GM18858 (cell line): ENCODE data around the gene B9D2.
"Not testable (repeated sequence)": the region's sequence is repeated elsewhere in the genome, so short reads cannot be mapped to it uniquely, and the experiment has no call there.

Experiments
- ATAC-seq: cut with Tn5 transposase; IDR thresholded peaks from one replicate; pipeline ENCODE4 v1.9.1; 2021; ENCODE audit not compliant: unreplicated experiment

B9D2 gene

GRCh38 chr19:41392775-41393174, 28.8 kb upstream of the B9D2 start:
- ATAC-seq: no peak

- no peak for ATAC-seq
Observed at GRCh38 chr19:41391618-41392017, 27.7 kb upstream of the B9D2 start.

GRCh38 chr19:41386442-41386841, 22.5 kb upstream of the B9D2 start:
- no peak for ATAC-seq

- ATAC-seq: no peak
Observed at GRCh38 chr19:41384351-41384750, 20.4 kb upstream of the B9D2 start.

DNA sequence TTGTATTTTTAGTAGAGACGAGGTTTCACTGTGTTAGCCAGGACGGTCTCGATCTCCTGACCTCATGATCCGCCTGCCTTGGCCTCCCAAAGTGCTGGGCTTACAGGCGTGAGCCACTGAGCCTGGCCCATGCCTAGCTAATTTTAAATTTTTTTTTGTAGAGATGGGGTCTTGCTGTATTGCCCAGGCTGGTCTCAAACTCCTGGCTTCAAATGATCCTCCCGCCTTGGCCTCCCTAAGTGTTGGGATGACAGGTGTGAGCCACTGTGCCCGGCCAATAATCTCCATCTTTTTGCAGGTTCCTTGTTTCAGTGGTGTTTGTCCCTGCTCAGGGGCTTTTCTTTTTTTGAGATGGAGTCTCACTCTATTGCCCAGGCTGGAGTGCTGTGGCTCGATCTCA, 17.6 kb upstream of the B9D2 start:
- not testable (repeated sequence) for ATAC-seq

DNA sequence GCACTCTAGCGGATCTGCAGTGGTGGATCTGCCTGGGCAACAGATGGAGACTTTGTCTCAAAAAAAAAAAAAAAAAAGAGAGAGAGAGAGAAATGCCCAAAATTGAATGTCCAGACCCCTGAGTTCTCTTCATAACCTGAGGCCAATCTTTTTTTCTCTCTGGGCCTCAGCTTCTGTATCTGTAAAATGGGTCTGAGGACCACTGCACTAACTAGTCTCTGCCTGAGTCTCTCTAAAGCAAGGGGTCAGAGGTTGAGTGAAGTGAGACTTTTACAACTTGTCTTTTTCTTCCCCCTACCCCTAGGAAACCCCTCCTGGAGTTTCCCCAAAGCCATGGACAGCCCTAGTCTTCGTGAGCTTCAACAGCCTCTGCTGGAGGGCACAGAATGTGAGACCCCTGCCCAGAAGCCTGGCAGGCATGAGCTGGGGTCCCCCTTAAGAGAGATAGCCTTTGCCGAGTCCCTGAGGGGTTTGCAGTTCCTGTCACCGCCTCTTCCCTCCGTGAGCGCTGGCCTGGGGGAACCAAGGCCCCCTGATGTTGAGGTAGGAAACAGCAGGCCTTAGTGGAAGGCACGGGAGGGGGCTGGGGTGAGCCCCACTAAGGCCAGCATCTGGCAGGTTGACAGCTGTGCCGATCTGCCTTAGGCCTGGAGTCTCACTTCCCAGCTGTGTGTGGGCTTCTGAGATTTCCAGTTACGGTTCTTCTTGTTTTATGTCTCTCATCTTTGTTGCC, 14.2 kb upstream of the B9D2 start:
- no peak for ATAC-seq

DNA sequence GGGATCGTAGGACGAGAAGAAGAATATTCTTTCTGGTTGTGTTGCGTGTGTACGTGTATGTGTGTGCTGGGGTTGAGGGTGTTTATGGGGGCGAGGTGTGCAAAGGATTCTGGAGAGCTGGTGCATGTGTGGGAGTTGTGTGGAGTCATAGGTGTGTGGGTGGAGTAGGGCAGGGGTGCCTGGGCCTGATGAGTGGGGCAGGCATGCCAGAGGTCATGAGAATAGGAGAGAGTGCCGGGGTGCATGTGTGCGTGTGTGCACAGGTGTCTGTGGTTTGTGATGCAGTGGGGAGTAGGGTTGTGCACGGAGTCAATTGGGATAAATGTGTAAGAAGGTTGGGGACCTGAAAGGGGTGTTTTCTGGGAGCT, 13.0 kb upstream of the B9D2 start:
- no peak for ATAC-seq

GRCh38 chr19:41376241-41376997, 12.5 kb upstream of the B9D2 start, which contains the start of gene TMEM91:
Gene TMEM91, plus strand, starts transcription at chr19:41376533. Its CDS starts 1,777 bp downstream, at chr19:41378310.
- no peak for ATAC-seq

DNA sequence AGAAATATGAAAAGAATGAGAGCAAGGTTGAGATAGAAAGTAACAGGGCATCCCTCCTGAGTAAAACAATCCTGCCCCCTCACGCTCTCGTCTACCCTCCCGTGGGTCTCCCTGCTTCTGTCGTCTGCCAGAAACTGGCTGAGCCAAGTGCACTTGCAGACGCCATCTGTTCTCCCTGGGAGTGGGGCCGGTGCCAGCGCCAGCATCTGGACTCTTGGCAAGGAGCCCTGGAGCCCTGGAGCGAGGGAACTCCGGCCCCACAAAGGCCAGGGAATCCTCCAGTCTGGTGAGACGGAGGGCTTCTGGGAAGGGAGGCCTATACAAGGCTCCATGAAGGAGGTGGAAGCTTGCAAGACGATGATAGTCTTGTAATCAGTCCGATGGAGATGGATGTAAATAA, 10.0 kb upstream of the B9D2 start:
- ATAC-seq: no peak

GRCh38 chr19:41372501-41372900, 8.6 kb upstream of the B9D2 start:
- ATAC-seq: no peak

DNA sequence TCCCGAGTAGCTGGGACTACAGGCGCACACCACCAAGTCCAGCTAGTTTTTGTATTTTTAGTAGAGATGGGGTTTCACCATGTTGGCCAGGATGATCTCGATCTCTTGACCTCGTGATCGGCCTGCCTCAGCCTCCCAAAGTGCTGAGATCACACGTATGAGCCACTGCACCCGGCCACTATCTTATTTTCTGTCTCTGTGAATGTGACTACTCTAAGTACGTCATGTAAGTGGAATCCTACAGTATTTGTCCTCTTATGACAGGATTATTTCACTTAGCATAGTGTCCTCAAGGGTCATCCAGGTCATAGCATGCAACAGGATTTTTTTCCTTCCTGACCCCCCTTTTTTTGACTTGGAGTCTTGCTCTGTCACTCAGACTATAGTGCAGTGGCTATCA, 7.6 kb upstream of the B9D2 start:
- no peak for ATAC-seq

DNA sequence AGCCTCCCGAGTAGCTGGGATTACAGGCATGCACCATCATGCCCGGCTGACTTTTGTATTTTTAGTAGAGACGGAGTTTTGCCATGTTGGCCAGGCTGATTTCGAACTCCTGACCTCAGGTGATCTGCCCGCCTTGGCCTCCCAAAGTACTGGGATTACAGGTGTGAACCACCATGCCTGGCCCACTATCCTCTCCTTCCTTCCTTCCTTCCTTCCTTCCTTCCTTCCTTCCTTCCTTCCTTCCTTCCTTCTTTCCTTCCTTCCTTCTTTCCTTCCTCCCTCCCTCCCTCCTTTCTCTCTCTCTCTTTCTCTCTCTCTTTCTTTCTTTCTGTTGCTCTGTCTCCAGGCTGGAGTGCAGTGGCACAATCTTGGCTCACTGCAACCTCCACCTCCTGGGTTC, 7.2 kb upstream of the B9D2 start:
- ATAC-seq: not testable (repeated sequence)

DNA sequence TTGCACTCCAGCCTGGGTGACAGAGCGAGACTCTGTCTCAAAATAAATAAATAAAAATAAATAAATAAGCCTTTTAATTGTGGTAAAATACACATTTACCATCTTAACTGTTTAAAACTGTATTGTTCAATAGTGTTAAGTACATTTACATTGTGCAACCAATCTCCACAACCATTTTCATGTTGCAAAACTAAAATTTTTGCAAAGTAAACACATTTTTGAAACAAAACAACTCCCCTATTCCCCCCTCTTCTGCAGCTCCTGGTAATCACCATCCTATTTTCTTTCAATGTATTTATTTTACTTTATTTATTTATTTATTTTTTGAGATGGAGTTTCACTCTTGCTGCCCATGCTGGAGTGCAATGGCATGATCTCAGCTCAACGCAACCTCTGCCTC, 5.8 kb upstream of the B9D2 start:
- ATAC-seq: no peak

DNA sequence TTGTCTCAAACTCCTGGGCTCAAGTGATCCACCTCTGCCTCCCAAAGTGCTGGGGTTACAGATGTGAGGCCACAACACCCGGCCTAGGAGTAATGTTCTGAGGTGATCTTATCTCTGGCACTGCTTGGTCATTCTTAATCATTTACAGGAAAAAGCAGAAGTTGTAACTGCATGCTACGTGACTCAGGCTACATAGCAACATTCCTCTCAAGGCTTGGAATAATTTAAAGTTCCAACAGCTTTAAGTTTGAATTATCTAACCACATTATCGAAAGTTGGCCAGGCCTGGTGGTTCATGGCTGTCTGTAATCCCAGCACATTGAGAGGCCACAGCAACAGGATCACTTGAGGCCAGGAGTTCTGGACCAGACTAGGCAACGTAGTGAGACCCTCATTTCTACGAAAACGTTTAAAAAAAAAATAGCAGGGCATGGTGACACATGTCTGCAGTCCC, 3.9 kb upstream of the B9D2 start:
- no peak for ATAC-seq

DNA sequence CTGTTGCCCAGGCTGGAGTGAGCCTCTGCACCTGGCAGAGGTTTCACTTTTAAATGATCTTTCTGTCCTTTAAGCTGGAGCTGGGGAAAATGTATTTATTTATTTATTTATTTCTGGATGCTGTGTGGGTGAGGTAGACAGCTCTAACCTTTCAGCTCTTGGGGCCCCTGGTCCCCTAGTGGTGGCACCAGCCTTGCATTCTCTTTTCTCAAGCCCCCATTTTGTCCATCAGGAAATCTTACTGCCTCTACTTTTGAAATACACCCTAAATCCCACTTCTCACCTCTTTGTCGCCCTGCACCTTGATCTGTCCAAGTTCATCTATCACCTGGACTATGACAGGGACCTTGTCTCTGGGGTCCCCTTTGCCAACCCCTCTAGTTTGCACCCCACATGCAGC, 2.1 kb upstream of the B9D2 start:
- no peak for ATAC-seq

- ATAC-seq: no peak
Observed at GRCh38 chr19:41364524-41365391, 809 bp upstream of the B9D2 start.

- no peak for ATAC-seq
Observed at GRCh38 chr19:41363371-41363752, 587 bp downstream of the B9D2 start.

DNA sequence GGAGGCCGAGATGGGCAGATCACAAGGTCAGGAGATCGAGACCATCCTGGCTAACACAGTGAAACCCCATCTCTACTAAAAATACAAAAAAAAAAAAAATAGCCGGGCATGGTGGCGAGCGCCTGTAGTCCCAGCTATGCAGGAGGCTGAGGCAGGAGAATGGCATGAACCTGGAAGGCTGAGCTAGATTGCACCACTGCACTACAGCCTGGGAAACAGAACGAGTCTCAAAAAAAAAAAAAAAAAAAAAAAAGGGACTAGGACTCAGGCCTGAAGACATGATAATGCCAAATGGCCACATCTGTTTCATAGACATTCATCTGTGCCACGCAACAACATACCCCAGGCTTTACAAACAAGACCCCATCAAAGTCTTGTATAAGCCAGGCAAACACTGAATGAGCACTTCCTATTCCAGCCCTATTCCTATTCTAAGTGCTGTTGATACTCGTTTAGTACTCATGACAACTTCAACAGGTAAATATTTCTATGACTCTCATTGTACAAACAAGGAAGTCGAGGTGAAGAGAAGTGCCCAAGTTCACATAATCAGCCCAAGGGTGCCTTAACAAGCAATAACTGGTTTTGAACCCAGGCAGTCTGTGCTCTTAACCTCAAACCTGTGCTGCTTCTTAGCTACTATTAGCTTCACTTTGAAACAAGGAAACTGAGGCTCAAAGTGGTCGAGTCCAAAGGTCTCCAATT, 1.7 kb downstream of the B9D2 start:
- ATAC-seq: no peak

DNA sequence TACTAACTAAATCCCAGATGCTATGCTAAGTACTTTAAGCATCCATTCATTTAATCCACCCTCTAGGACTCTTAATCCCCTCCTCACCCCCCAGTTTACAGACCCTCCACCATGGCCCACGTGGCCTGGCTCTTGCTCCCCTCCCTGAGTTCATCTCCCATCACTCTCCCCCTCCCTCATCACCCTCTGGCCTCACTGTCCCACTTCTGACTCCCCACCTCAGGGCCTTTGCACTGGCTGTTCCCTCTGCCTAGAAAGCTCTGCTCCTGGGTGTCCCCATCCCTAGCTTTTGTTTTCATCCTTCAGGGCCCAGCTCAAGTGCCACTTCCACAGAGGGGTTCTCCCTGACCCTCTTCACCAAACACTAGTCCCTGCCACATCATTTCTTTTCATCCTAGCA, 4.2 kb downstream of the B9D2 start:
- no peak for ATAC-seq

- ATAC-seq: no peak
Observed at GRCh38 chr19:41357746-41358145, 6.2 kb downstream of the B9D2 start.
